Panc1 (cell line): ENCODE results near the gene EHBP1L1. TPM values are rescaled to one million over a fixed set of nuclear protein-coding genes. Genes with fewer than 3 reads are reported as not detected.

Source experiments
- ATAC-seq: fragments of 200-7000 bp; cut with Tn5 transposase; 2 replicates; pipeline ENCODE4 v1.9.1; 2020; ENCODE audit warnings: mild to moderate bottlenecking, moderate library complexity
- BruUV-seq: library from RNA; stranded (reverse); fragments of 400-500 nt; replicated peaks from 2 replicates; lab custom pipeline; 2021; lab: Mats Ljungman, UMichigan
- CTCF ChIA-PET: fragments of 300-600 bp; sonication (Branson Sonifier 250); formaldehyde crosslinking; loops from one replicate; lab custom pipeline; 2022; ENCODE audit warnings: antibody characterized with exemption; lab: Charles Lee
- POLR2A ChIA-PET: fragments of 300-600 bp; sonication (Branson Sonifier 250); formaldehyde crosslinking; loops from one replicate; lab custom pipeline; 2022; ENCODE audit warnings: antibody characterized with exemption; lab: Charles Lee
- DNase-seq: peaks from one replicate; pipeline ENCODE4 v3.0.0-alpha.2; 2010; ENCODE audit warnings: low read depth, low spot score
- H3K27ac ChIP-seq: 2 replicates; pipeline ENCODE4 v1.5.1; 2011; ENCODE audit warnings: mild to moderate bottlenecking, low read length, inconsistent platforms
- H3K27me3 ChIP-seq: fragments of 200-500 bp; sonication (Bioruptor generic); 2 replicates; pipeline ENCODE4 v1.6.0; 2014; ENCODE audit warnings: low read length, inconsistent platforms; ENCODE audit not compliant: control insufficient read depth, insufficient read depth
- H3K36me3 ChIP-seq: fragments of 200-500 bp; sonication (Bioruptor generic); 2 replicates; pipeline ENCODE4 v1.5.1; 2014; ENCODE audit warnings: inconsistent platforms, mild to moderate bottlenecking, low read length, moderate library complexity; ENCODE audit not compliant: control insufficient read depth, insufficient read depth
- H3K4me1 ChIP-seq: 2 replicates; pipeline ENCODE4 v1.5.1; 2011; ENCODE audit warnings: inconsistent platforms, mild to moderate bottlenecking, low read length, moderate library complexity; ENCODE audit not compliant: control insufficient read depth, insufficient read depth
- H3K4me3 ChIP-seq, 2 experiments: 2 replicates each; pipeline ENCODE4 v1.5.1; 2011 to 2012; ENCODE audit warnings: low read depth in 2 of 2, low read length in 2 of 2, mild to moderate bottlenecking in 2 of 2, inconsistent platforms in 1 of 2, moderate library complexity in 1 of 2
- H3K9me3 ChIP-seq: fragments of 200-500 bp; sonication (Bioruptor generic); 2 replicates; pipeline ENCODE4 v1.5.1; 2014; ENCODE audit warnings: low read depth, mild to moderate bottlenecking, inconsistent platforms, low read length, moderate library complexity; ENCODE audit not compliant: control insufficient read depth, insufficient read depth
- CTCF ChIP-seq: fragments of 450-650 bp; IDR thresholded peaks from 2 replicates; pipeline ENCODE4 v1.5.1; 2017; ENCODE audit warnings: mild to moderate bottlenecking
- POLR2AphosphoS5 ChIP-seq: IDR thresholded peaks from 2 replicates; pipeline ENCODE4 v1.6.1; 2012; ENCODE audit warnings: mild to moderate bottlenecking, low read depth, low read length, moderate library complexity
- SIN3A ChIP-seq: IDR thresholded peaks from 2 replicates; pipeline ENCODE4 v1.6.1; 2012; ENCODE audit warnings: low read depth, mild to moderate bottlenecking, low read length, moderate library complexity, borderline replicate concordance; ENCODE audit not compliant: insufficient read depth
- TCF7L2 ChIP-seq: IDR thresholded peaks from 2 replicates; pipeline ENCODE4 v1.6.1; 2011; ENCODE audit warnings: mild to moderate bottlenecking, low read depth, low read length, inconsistent platforms
- in situ Hi-C: cut with HindIII; loops from 2 replicates; pipeline ENCODE4 v1.10.0; 2016; ENCODE audit warnings: low sequenced_read_pairs, low pct_unique_long_range_greater_than_20kb
- intact Hi-C: fragments of 100-400 bp; cut with micrococcal nuclease; formaldehyde crosslinking; loops from one replicate; pipeline ENCODE4 v1.10.0; 2022; ENCODE audit not compliant: unreplicated experiment
- total RNA-seq: library from RNA; stranded (reverse); gene quantifications from one replicate; pipeline ENCODE4 v1.2.1, GENCODE V29; 2021; ENCODE audit not compliant: unreplicated experiment
- TF ChIP-seq, protein P1 (sequence below), 2 experiments: IDR thresholded peaks; 2 replicates each; pipeline ENCODE4 v1.6.1; 2011 to 2012; ENCODE audit warnings: low read depth in 2 of 2, control low read depth in 1 of 2, low read length in 1 of 2, mild to moderate bottlenecking in 1 of 2, moderate library complexity in 1 of 2; ENCODE audit not compliant: insufficient read depth in 1 of 2

Gene EHBP1L1
- total RNA-seq, 1 experiment from 2014 or later, result 108 TPM

DNA sequence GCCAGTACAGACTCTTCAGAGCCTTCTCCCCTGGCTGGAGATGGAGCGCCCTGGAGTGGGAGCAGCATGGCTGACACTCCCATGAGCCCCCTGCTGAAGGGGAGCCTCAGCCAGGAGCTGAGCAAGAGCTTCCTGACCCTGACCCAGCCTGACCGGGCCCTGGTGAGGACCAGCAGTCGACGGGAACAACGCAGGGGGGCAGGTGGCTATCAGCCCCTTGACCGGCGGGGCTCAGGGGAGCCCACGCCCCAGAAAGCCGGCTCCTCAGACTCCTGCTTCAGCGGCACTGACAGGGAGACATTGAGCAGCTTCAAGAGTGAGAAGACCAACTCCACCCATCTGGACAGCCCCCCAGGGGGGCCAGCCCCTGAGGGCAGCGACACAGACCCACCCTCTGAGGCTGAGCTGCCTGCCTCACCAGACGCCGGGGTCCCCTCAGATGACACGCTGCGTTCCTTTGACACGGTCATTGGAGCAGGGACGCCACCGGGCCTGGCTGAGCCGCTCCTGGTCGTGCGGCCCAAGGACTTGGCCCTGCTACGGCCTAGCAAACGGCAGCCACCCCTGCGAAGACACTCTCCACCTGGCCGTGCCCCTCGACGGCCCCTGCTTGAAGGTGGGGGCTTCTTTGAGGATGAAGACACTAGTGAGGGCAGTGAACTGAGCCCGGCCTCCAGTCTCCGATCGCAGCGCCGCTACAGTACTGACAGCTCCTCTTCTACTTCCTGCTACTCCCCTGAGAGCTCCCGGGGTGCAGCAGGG, 42.3 kb downstream of the EHBP1L1 start:
- Histone ChIP-seq H3K4me1 (peaks cover 12% of the 10 kb centered on the region), H3K27ac (no peak overlapping the region), H3K27me3 (no peaks in the 10 kb centered on the region), H3K4me3 (no peak overlapping the region), H3K9me3 (no peaks in the 10 kb centered on the region), H3K36me3 (peaks cover 19% of the 10 kb centered on the region)
- TF ChIP-seq POLR2AphosphoS5 (no peak), CTCF (no peak), TCF7L2 (no peak), SIN3A (no peak)
- TF ChIP-seq, protein P1, sequence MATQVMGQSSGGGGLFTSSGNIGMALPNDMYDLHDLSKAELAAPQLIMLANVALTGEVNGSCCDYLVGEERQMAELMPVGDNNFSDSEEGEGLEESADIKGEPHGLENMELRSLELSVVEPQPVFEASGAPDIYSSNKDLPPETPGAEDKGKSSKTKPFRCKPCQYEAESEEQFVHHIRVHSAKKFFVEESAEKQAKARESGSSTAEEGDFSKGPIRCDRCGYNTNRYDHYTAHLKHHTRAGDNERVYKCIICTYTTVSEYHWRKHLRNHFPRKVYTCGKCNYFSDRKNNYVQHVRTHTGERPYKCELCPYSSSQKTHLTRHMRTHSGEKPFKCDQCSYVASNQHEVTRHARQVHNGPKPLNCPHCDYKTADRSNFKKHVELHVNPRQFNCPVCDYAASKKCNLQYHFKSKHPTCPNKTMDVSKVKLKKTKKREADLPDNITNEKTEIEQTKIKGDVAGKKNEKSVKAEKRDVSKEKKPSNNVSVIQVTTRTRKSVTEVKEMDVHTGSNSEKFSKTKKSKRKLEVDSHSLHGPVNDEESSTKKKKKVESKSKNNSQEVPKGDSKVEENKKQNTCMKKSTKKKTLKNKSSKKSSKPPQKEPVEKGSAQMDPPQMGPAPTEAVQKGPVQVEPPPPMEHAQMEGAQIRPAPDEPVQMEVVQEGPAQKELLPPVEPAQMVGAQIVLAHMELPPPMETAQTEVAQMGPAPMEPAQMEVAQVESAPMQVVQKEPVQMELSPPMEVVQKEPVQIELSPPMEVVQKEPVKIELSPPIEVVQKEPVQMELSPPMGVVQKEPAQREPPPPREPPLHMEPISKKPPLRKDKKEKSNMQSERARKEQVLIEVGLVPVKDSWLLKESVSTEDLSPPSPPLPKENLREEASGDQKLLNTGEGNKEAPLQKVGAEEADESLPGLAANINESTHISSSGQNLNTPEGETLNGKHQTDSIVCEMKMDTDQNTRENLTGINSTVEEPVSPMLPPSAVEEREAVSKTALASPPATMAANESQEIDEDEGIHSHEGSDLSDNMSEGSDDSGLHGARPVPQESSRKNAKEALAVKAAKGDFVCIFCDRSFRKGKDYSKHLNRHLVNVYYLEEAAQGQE (IDR thresholded peaks at IDR 0.05; ENCODE audit: insufficient read depth in 1 of 2, low read depth in 2 of 2, low read length in 1 of 2), result no peak
- ChIA-PET POLR2A (no interaction called here), CTCF (no interaction called here)
- no peak for DNase-seq
- no TSS peak for BruUV-seq
- no peak for ATAC-seq
- intact Hi-C loops (no loop called here), in situ Hi-C loops (no loop called here)

DNA sequence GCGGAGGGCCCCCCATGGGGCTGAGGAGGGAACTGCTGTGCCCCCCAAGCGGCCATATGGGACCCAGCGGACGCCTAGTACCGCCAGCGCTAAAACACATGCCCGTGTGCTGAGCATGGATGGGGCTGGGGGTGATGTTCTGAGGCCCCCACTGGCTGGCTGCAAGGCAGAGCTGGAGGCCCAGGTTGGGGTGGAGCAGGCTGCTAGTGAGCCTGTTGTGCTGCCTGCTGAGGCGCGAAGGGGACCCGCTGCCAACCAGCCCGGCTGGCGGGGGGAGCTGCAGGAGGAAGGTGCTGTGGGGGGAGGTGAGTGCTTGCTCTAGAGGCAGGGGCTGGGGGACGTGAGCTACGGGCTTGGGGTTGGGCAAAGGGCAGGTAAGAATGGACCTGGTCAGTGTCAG, 42.9 kb downstream of the EHBP1L1 start:
- ATAC-seq (no peak), DNase-seq (no peak)
- Histone ChIP-seq H3K9me3 (no peaks in the 10 kb centered on the region), H3K36me3 (peaks cover 19% of the 10 kb centered on the region), H3K4me3 (no peak overlapping the region), H3K4me1 (peaks cover 11% of the 10 kb centered on the region), H3K27ac (no peak overlapping the region), H3K27me3 (no peaks in the 10 kb centered on the region)
- POLR2A ChIA-PET, result no interaction called here
- intact Hi-C loops (no loop called here), in situ Hi-C loops (no loop called here)
- no peak for TF ChIP-seq CTCF
- no peak for TF ChIP-seq POLR2AphosphoS5
- no peak for TF ChIP-seq SIN3A
- TF ChIP-seq, protein P1 (IDR thresholded peaks at IDR 0.05; ENCODE audit: insufficient read depth in 1 of 2, low read depth in 2 of 2, low read length in 1 of 2), result no peak
- no peak for TF ChIP-seq TCF7L2
- CTCF ChIA-PET, result no interaction called here
- no TSS peak for BruUV-seq
